Measurements from ENCODE around the gene SLC4A5.

Gene SLC4A5

DNA sequence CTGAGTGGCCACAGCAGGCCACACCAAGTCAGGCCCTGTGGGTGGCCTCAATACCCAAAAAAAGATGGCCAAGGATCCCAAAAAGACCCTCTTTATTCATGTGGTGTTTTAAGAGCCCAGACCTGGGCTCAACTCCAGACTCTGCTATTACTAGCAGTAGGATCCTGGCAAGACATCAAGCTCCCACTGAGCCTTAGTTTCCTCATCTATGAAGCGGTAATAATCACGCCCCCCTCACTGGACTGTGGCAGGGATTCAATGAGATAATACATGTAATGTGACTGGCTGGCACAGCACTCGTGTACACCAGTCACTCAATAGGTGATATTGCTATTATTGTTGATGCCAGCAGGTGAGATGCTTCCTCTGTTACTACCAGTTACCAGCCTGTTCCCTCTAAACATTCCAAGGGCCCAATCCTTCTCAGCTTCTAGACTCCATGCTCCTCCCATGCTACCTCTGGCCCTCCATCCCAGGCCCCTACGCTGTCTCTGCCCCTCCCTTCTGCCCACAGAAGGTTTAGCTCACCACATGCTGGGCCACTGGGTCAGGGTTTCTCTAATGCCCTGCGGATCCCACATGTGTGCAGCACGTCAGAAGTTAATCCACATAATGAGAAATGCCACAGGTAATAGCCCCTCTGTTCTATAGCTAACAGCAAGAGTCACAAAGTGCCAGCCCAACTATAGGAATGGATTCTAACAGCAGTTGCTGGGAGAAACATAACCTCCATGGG, 51.2 kb downstream of the SLC4A5 start:
- TF ChIP-seq SIN3A (IDR thresholded peaks at IDR 0.05; ENCODE audit: borderline replicate concordance, insufficient read depth, low read length) (no peak), POLR2AphosphoS5 (IDR thresholded peaks at IDR 0.05; ENCODE audit: low read depth, low read length) (no peak), FOXP2 (optimal IDR thresholded peaks at IDR 0.05; ENCODE audit: borderline replicate concordance, extremely low read depth, extremely low read length, insufficient read depth) (no peak), TAF1 (IDR thresholded peaks at IDR 0.05; ENCODE audit: borderline replicate concordance, insufficient read depth, low read length) (no peak)
- TF ChIP-seq, protein P1, sequence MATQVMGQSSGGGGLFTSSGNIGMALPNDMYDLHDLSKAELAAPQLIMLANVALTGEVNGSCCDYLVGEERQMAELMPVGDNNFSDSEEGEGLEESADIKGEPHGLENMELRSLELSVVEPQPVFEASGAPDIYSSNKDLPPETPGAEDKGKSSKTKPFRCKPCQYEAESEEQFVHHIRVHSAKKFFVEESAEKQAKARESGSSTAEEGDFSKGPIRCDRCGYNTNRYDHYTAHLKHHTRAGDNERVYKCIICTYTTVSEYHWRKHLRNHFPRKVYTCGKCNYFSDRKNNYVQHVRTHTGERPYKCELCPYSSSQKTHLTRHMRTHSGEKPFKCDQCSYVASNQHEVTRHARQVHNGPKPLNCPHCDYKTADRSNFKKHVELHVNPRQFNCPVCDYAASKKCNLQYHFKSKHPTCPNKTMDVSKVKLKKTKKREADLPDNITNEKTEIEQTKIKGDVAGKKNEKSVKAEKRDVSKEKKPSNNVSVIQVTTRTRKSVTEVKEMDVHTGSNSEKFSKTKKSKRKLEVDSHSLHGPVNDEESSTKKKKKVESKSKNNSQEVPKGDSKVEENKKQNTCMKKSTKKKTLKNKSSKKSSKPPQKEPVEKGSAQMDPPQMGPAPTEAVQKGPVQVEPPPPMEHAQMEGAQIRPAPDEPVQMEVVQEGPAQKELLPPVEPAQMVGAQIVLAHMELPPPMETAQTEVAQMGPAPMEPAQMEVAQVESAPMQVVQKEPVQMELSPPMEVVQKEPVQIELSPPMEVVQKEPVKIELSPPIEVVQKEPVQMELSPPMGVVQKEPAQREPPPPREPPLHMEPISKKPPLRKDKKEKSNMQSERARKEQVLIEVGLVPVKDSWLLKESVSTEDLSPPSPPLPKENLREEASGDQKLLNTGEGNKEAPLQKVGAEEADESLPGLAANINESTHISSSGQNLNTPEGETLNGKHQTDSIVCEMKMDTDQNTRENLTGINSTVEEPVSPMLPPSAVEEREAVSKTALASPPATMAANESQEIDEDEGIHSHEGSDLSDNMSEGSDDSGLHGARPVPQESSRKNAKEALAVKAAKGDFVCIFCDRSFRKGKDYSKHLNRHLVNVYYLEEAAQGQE (IDR thresholded peaks at IDR 0.05; ENCODE audit: insufficient read depth in 1 of 2, low read depth in 2 of 2, low read length in 2 of 2): no peak

- TF ChIP-seq, protein P1 (IDR thresholded peaks at IDR 0.05; ENCODE audit: insufficient read depth in 1 of 2, low read depth in 2 of 2, low read length in 2 of 2): no peak
- TF ChIP-seq FOXP2 (optimal IDR thresholded peaks at IDR 0.05; ENCODE audit: borderline replicate concordance, extremely low read depth, extremely low read length, insufficient read depth): no peak
- no peak for TF ChIP-seq SIN3A (IDR thresholded peaks at IDR 0.05; ENCODE audit: borderline replicate concordance, insufficient read depth, low read length)
- TF ChIP-seq POLR2AphosphoS5 (IDR thresholded peaks at IDR 0.05; ENCODE audit: low read depth, low read length): no peak
- TF ChIP-seq TAF1 (IDR thresholded peaks at IDR 0.05; ENCODE audit: borderline replicate concordance, insufficient read depth, low read length): no peak
These were observed 52.0 kb downstream of the SLC4A5 start for GRCh38 chr2:74291218-74291544.

- no peak for TF ChIP-seq POLR2AphosphoS5 (IDR thresholded peaks at IDR 0.05; ENCODE audit: low read depth, low read length)
These were observed 52.6 kb downstream of the SLC4A5 start for GRCh38 chr2:74290466-74291217.

GRCh38 chr2:74290066-74290465, 53.1 kb downstream of the SLC4A5 start:
- TF ChIP-seq SIN3A (IDR thresholded peaks at IDR 0.05; ENCODE audit: borderline replicate concordance, insufficient read depth, low read length): no peak
- TF ChIP-seq, protein P1 (IDR thresholded peaks at IDR 0.05; ENCODE audit: insufficient read depth in 1 of 2, low read depth in 2 of 2, low read length in 2 of 2): no peak
- no peak for TF ChIP-seq POLR2AphosphoS5 (IDR thresholded peaks at IDR 0.05; ENCODE audit: low read depth, low read length)
- no peak for TF ChIP-seq FOXP2 (optimal IDR thresholded peaks at IDR 0.05; ENCODE audit: borderline replicate concordance, extremely low read depth, extremely low read length, insufficient read depth)
- TF ChIP-seq TAF1 (IDR thresholded peaks at IDR 0.05; ENCODE audit: borderline replicate concordance, insufficient read depth, low read length): no peak

GRCh38 chr2:74286725-74287124, 56.5 kb downstream of the SLC4A5 start:
- TF ChIP-seq TAF1 (IDR thresholded peaks at IDR 0.05; ENCODE audit: borderline replicate concordance, insufficient read depth, low read length): no peak
- no peak for TF ChIP-seq SIN3A (IDR thresholded peaks at IDR 0.05; ENCODE audit: borderline replicate concordance, insufficient read depth, low read length)
- TF ChIP-seq FOXP2 (optimal IDR thresholded peaks at IDR 0.05; ENCODE audit: borderline replicate concordance, extremely low read depth, extremely low read length, insufficient read depth): no peak
- no peak for TF ChIP-seq POLR2AphosphoS5 (IDR thresholded peaks at IDR 0.05; ENCODE audit: low read depth, low read length)
- TF ChIP-seq, protein P1 (IDR thresholded peaks at IDR 0.05; ENCODE audit: insufficient read depth in 1 of 2, low read depth in 2 of 2, low read length in 2 of 2): no peak
